HG03565 (cell line): Measurements from ENCODE around the gene MSRB2.
"Not testable (repeated sequence)": the region's sequence is repeated elsewhere in the genome, so short reads cannot be mapped to it uniquely, and the experiment has no call there.

Experiments used
- ATAC-seq: cut with Tn5 transposase; IDR thresholded peaks from one replicate; pipeline ENCODE4 v1.9.1; 2021; ENCODE audit warnings: mild to moderate bottlenecking, moderate library complexity; ENCODE audit not compliant: unreplicated experiment

MSRB2 gene

DNA sequence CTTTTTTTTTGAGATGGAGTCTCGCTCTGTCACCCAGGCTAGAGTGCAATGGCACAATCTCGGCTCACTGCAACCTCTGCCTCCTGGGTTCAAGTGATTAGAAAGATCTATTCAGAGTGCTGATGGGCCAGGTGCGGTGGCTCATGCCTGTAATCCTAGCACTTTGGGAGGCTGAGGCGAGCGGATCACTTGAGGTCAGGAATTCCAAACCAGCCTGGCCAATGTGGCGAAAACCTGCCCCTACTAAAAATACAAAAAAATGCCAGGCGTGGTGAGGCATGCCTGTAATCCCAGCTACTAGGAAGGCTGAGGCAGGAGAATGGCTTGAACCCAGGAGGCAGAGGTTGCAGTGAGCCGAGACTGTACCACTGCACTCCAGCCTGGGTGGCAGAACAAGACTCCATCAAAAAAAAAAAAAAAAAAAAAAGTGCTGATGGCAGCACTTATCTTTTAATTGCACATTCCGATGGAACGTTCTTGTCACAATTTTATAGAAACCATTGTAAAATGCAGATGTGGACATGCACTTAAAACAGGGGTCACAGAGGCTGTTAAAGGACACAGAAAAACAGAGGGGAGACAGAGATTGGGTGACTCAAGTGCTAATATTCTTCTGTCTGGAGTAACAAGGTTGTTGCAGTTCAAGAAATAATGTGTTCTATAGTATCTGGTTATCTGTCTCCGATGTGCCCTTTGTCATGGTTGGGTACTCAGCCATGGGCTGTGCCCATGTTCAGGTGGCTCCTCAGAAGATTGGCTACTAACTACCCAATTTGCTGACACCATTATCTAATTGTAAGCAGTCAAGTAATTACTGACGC, 25.1 kb upstream of the MSRB2 start:
- not testable (repeated sequence) for ATAC-seq

DNA sequence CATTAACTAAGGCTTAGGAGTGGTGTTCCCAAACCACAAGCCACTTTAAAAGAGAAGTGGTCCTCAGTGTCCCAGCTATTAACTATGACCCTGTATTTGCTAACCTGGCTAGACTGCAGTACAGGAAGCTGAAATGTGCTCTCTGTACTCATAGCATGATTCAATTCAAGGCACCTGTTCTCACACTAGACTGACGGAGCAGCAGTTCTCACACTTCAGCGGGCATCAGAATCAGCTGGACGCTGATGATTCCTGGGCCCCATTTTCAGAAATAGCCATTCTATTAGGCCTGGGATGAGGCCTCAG, 24.5 kb upstream of the MSRB2 start:
- peak; percentile 44 for ATAC-seq

DNA sequence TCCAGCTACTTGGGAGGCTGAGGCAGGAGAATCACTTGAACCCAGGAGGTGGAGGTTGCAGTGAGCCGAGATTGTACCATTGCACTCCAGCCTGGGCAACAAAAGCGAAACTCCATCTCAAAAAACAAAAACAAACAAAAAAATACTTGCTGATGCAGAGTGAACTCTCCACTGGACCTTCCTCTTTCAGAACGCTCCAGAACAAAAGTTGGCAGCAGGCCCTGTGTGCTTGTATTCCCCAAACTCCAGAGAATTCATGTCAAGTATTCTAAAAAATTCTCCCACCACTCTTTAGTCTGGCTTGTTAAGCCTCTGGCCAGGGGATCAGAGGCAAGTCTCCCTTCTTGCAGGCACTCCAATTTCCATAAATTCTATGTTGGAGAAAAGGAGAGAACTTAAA, 22.8 kb upstream of the MSRB2 start:
- ATAC-seq: not testable (repeated sequence)

DNA sequence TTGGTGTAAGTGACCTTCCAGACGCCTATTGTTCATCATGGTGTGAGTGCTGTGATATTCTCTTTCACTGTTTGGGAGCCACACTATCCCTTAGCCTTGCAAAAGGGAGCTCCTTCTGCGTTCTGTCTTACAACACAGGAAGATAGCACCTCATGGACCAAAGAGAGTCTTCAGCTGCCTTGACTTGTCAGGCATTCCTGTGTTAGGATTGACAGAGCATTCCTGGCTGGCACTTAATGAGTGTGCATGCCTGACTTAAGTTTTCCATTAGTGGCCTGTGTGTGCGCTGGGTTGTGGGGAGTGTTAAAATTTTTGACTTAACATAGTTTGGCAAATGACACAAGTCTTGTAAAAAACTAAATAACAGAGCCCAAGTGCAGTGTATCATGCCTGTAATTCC, 21.9 kb upstream of the MSRB2 start:
- ATAC-seq: no peak

DNA sequence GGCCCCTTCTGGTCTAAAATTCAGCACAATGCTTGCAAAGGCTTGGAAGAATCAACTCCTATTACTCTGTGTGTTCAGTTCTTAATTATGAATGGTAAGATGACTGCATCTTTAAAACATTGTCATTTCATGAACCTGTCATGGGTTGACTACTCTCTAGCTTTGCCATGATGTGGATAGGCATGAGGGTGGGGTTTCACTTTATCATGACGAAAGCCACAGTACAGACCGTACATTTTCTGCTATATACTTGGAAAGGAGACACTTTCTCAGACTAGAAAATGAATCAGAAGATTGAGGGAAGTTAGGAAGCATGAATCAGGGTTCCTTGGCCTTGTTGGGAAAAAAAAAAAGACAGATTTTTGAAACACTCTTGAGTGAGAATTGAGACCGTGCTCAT, 19.7 kb upstream of the MSRB2 start:
- ATAC-seq: no peak

DNA sequence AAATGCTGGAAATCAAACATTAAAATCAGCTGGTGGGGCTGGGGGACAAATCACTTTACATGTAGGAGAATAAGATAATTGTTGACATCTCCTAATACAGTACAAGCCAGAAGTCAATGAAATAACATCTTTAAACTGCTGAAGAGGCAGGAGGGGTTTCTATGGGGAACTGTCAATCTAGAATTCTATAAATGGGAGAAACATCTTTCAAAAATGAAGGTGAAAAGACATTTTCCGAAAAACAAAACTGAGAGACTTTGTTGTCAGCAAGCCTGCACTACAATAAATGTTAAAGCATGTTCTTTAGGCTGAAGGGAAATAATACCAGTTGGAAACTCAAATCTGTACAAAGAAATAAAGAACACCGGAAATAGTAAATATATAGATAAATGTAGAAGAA, 17.3 kb upstream of the MSRB2 start:
- no peak for ATAC-seq

DNA sequence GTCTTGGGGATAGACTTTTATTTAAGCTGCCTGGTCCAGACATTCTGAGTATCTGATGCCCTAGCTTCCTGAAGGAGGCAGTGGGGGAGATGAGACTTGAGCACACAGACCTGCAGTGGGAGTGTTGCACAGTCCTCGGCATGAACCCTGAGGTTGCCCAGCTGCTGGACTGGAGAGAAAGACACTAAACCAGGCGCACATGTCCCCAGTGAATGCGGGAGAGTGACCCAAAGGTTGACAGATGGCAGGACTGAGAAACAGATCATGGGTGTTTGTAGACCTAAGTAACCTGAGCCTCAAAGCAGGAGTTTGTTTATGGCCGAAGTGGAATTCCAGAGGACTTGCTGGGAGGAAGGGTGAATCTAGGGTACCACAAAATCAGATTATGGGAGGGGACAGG, 15.7 kb upstream of the MSRB2 start:
- no peak for ATAC-seq

DNA sequence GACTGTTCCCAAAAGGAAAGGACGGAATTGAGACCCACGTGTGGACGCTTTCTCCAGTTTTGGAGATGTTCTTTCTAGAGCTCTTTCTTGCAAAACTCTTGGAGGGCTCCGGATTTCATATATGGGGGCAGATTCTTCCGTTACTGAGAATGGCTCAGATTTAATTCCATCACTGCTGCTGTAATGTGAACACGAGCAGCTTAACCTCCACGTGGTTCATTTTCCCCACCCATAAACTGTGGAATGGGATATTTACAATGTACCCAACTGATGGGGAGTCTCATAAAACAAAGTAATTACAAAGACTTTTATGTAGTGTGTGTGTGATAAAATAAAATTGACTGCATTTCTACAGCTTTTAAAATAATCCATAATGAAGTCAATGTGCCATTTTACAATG, 15.1 kb upstream of the MSRB2 start:
- no peak for ATAC-seq

DNA sequence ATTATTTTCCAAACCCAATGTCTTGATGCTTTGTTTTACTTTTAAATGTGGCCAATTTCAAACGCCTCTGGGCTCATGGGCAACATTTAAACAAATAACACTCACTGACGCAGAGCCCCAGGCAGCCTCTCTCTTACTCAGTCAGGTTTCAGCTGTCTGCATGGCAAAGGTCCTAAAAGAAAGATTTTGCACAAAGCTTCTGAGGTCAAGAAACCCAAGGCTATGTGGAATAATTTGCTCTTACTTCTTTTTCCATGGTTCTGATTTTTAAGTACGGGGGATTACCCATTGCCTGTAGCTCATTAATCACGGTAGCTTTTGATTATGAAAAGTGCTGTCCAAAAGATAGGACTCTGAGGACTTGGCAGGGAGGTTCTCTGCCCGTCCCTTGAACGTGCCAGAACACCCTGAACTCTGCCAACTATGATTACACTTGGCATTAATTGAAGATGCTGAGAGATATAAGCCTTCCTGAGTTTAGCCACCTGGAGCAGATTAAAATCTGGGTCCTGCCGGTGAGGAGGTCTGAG, 14.1 kb upstream of the MSRB2 start:
- ATAC-seq: no peak

DNA sequence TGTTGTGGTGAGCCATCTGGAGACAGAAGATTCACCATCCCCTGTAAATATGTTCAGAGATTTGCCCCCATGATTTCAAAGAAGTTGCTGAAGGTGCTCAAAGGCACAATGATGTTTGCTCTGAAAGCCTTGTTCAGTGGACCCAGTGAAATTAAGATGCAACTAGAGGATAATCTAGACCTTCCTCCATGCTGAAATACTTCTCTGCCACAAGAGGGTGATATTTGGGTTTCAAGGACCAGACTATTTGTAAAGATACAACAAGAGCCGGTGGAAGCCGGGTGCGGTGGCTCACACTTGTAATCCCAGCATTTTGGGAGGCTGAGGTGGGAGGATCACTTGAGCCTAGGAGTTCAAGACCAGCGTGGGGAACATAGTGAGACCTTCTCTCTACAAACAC, 13.5 kb upstream of the MSRB2 start:
- ATAC-seq: no peak

DNA sequence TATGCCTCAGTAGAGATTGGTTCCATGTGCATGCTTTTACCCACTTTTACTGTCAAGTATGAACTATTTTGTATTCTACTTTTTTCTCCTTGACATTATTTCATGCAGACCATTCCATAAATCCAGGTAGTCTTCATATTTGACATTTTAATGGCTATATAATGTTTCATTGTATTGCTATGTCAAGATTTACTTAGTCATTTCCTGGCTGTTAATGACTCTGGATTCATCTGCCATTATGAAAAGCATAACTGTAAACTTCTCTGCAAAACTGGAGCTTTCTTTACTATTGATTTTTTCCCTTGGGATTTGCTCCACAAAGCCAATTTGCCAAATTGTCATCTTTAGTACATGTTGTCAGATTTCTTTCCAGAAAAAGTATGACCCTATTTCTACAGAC, 6.8 kb upstream of the MSRB2 start:
- ATAC-seq: no peak

DNA sequence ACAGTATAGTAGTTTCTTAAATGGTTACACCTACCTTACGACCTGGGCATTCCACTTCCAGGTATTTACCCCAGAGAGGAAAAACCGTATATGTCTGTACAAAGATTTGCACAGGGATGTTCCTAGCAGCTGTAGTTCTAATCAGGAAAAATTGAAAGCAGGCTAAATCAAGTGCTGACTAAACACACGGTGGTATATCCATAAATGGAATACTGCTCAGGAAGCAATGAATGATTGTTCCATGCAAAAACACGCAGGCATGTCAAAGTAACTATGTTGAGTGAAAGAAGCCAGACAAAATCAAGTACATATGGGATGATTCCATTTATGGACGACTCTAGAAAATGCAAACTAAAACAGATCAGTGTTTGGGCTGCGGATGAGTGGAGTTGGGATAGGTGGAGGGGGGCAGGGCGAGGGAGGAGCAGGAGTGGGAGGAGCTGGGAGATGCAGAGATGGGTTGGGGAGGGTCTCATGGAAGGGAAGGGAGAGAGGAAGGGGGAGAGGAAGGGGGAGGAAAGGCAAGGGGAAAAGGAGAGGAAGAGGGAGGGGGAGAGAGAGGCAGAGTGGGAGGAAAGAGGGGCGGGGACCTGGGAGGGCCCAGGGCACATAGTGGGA, 484 bp upstream of the MSRB2 start:
- ATAC-seq: no peak

DNA sequence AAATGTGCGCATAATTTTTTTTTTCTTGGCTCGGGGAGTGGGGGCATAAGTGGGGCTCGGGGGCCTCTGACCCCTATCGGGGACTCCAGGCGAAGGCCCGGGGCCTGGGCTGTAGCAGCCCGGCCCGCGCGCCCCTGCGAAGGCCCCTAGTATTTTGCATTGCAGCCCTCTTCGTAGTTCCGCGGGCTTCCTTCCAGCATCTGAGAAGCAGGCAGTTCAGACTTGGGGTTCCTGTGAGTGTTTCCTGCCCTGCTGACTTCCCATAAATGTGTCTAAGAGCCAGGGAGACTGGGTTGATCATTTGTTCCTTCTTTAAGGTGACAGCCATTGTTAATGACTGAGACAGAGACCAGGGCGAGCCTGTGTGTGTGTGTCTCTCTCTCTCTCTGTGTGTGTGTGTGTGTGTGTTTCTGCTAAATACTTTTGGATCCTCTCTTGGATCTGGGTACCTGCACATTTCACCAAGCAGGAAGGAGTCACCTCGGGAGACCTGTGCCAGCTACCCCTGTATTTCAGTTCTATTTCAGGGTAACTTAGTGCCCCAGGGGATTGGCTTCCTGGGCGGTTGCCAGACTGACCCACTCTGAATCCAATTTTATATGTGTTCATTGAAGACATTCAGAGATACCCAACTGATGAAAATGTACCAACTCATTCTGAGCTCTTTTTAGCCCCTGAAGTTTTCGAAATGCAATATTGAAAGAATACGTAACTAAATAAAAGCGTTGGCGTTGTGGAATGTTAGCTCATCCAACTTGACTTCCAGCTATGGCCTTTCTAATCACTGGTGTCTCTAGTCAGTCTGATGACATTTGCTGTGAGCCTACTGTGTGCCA, 805 bp downstream of the MSRB2 start:
- ATAC-seq: peak; percentile 45

DNA sequence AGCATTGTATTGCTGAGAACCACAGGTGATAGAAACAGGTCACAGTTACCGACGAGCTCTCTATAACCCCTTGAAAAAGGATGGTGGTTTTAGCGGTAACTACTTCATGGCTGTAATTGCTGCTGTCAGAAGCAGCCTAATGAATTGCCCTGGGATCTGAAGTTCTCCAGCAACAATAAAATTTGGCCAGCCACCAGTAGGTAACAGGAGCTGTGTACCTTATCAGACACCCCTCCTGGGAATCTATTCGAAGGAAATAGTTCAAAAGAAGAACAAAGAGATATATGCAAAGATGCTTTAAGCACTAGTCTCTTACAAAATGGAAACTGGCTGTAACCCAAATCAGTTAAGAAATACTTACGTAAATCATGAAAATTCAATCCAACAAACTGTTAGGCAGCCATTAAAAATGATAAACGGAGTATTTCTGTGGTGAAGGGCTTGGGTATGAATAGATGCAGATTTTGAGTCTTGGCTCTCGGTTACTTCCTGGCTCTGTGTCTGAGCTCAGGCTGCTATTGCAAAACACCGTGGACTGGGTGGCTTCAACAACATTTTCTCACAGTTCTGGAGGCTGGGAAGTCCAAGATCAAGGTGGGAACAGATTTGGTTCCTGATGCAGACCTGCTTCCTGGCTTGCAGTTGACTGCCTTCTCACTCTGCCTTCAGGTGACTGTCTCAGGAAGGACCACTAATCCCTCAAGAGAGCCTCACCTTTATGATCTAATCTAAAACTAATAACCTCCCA, 1.6 kb downstream of the MSRB2 start:
- ATAC-seq: no peak

DNA sequence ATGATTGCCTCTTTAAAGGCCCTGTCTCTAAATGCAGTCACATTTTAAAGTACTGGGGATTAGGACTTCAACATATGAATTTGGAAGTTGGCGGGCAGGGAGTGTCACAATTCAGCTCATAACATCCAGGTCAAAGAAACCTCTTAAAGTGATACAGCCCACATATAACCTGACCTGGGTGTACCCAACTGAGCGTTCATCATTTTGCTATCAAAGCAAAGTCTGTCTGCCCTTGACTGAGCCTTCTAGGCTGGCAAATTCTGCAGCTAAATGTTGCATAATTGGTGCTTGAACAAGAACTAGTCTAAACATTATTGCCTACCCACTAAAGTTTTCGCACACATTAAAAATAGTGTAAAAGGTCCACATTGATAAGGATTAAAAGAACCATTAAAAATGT, 3.7 kb downstream of the MSRB2 start:
- no peak for ATAC-seq

DNA sequence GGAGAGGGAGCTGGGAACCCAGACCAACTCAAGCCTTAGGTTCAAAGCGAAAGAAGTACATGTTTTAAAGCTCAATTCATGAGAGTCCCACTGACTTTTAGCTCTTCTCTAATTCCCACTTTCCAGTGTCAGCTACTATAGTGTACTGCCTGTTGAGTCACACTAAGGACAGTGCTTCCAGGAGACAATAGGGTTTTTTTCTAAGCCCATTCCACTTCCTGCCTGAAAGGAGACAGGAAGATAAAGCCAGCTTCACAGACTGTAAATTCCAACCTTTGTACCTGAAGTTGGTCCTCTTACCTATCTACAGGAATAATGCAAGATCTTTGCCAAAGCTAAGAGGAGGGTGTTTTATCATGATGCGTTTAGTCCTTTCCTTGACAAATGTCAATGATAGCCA, 4.4 kb downstream of the MSRB2 start:
- ATAC-seq: no peak

DNA sequence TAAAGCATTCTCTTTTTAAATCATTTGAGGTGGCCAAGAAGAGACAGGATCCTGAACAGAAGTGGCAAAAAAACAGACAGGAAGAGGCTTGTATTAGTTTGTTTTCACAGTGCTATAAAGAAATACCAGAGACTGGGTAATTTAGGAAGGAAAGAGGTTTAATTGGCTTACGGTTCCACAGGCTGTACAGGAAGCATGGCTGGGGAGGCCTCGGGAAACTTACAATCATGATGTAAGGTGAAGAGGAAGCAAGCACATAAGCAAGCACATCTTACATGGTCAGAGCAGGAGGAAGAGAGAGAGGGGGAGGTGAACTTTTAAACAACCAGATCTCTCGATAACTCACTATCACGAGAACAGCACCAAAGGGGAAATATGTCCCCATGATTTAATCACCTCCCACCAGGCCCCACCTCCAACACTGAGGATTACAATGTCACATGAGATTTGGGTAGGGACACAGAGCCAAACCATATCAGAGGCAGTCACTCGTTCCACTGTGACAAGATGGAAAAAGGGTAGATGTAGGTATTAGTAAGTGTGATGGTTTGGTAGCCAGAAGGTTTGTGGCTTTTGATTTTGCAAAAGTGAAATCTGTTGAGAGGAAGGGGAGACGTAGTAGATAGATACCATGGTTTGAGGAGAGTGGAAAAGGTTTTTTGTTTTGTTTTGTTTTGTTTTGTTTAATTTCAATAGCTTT, 5.1 kb downstream of the MSRB2 start:
- ATAC-seq: no peak

DNA sequence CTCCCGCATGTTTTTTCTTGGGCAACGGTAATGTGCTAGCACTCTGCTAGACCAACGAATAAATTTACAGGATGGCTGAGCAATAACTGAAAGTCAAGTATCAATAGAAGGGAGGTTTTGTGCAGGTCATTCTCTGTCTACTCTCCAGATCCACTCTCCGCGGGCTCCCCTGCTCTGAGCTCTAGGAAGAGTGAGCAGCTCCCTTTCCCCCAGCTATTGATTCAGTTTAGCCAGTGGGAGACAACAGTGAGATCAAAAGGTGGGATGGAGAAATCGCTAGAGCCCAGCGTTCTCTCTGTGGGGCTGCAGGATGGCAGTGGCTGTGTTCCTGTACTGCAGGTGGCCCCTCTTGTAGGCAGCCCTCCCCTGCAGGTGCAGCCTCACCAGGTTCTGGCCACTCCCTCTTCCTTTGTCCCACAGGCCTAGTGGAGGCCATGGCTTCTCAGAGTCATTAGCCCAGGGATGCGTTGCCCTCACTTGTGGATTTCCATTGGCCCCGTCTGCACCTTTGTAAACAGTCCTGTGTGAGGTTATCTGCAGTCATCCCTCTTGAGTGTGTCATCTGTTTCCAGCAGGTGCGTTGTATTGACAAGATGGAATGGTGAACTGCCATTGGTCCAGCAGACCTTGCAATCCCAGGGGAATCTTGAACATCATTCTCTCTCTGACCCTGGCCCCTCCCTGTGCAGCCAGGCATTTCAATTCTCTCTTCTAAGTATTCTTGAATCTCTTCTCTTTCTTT, 11.1 kb downstream of the MSRB2 start:
- no peak for ATAC-seq

DNA sequence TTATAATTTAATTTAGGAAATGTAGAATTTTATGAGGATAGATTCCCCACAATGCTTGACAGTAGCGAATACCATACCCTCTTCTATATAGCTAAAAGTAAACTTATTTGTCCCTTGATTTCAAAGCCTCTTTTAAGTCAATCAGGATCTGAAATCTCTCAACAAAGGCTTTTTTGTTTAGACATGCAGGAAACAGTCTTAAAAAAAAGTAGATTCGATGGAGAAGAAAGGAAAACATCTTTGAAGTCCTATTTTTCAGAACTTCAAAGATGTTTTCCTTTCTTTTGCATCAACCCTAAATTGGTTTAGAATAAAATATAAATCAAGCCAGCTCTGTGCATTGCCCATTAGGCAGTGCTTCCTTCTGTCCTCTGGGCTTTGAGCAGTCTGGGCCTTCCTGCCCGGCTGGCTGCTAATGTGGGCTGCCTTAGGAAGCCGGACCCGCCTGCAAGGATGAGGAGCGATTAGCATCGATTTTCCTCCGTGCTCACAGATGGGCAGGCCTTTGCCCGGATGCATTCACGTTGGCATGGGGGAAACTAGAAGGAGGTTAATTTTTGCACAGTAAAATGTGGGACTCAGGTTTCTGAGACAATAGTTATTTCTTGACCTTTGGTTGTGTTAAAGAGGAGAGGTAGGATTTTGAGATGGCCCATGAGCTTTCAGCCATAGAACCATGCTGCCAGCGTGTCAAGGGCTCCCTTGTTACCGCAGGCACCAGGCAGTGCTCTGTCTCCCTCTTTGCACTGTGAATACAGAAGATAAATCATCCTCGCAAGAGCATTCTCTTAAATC, 15.5 kb downstream of the MSRB2 start:
- no peak for ATAC-seq
